ENCODE results near the gene ZNRF3.

DNA sequence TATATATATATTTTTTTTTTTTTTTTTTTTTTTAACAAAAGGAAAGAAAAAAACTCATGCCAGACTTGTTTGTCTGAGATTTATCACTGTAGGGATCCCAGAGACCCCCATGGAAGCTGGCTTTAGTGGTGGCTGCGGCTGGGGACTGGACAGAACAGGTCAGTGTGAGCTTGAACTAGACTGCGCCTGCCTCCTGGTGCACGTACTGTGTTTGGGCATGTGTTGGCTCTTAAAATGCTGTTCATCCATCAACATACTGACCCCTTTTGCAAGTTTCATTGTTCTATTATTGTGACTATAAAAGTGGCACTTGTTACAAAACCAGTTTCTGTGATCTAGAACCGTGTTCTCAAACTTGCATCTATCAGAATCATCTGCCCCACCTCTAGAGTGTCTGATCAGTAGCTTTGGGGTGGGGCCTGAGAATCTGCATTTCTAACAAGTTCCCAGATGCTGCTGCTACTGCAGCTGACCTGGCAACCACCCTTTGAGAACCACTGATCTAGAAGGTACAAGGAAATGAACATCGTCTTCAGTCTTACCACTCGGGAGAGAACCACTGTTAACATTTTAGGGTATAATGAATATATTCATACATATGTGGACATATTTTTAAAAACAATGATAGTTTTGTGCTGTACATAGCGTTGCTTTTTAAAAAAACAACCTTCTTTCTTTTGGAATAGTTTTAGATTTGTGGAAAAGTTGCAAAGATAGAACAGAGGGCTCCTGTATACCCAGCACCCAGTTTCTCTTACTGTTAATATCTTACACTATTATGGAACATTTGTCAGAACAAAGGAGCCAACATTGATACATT, 54.0 kb downstream of the ZNRF3 start:
- TF ChIP-seq CTCF (IDR thresholded peaks at IDR 0.05) (peak in 1 of 3 experiments; percentile 8), EP300 (IDR thresholded peaks at IDR 0.05) (no peak), POLR2AphosphoS5 (IDR thresholded peaks at IDR 0.05) (no peak)
